Measurements from ENCODE around the gene PCDHGA6.
"Not testable (repeated sequence)": the region's sequence is repeated elsewhere in the genome, so short reads cannot be mapped to it uniquely, and the experiment has no call there.

The PCDHGA6 gene

DNA sequence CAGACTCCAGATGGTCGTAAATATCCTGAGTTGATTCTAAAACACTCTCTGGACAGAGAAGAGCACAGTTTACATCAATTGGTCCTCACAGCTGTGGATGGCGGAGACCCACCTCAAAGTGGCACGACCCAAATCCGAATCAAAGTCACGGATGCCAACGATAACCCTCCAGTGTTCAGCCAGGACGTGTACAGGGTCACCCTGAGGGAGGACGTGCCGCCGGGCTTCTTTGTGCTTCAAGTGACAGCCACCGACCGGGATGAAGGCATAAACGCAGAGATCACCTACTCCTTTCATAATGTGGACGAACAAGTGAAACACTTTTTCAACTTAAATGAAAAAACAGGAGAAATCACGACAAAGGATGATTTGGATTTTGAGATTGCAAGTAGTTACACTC lies 13.0 kb upstream of the PCDHGA6 start:
- no peak for FAIRE-seq

DNA sequence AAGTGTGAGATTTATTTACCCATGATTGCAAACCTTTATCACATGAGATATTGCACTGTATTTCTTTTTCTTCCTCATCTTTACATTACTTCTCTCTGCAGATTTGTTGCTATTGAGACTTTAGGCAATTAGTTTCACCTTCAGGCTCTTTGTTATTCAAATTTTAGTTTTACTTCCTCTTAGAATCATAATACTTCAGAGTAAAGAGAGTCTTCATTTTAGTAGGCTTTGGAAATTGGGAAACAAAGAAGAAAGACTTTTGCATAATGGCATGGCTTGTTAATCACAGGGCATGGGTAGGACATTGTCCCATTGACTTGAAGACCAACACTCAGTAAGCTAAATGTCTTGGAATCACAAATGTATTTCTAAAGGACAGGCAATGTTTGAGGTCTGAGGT lies 11.0 kb upstream of the PCDHGA6 start:
- no peak for FAIRE-seq

DNA sequence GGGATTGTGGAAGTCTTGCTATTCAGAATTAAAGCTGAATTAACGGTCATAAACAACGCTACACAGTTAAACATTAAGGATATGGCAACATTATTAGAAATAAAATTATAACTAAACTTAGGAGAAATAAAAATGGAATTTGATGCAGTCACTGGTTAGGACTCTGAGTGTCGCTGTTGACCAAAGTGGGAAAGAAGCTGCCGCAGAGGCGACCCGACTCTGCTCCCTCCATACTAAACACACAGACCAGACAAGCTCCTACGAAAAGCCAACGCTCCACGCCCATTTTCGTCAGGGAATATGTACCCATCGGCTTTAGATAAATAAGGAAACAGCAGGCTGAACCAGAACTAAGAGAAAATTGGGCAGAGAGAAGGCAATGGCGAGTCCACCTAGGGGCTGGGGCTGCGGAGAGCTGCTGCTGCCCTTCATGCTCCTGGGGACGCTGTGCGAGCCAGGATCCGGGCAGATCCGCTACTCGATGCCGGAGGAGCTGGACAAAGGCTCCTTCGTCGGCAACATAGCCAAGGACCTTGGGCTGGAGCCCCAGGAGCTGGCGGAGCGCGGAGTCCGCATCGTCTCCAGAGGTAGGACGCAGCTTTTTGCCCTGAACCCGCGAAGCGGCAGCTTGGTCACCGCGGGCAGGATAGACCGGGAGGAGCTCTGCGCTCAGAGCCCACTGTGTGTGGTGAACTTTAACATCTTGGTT lies 9.6 kb upstream of the PCDHGA6 start, which contains the start of gene PCDHGA5:
Gene PCDHGA5, plus strand, starts transcription at position 211 of the 709 bp plus-strand sequence. Its CDS starts 169 bp downstream, at position 380.
- FAIRE-seq: no peak

DNA sequence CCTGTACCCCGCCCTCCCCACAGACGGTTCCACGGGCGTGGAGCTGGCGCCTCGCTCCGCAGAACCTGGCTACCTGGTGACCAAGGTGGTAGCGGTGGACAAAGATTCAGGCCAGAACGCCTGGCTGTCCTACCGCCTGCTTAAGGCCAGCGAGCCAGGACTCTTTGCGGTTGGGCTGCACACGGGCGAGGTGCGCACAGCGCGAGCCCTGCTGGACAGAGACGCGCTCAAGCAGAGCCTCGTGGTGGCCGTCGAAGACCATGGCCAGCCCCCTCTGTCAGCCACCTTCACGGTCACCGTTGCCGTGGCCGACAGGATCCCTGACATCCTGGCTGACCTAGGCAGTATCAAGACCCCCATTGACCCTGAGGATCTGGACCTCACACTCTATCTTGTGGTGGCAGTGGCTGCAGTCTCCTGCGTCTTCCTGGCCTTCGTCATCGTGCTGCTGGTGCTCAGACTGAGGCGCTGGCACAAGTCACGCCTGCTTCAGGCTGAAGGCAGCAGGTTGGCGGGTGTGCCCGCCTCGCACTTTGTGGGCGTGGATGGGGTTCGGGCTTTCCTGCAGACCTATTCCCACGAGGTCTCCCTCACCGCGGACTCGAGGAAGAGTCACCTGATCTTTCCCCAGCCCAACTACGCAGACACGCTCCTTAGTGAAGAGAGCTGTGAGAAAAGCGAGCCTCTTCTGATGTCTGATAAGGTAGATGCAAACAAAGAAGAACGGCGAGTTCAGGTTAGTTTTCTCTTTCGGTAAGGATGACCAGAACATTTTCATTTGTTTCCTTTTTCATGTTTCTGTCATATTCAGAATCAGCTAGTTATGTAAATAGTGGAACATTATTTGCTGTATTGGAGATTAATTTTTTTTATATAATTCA lies 7.4 kb upstream of the PCDHGA6 start:
- FAIRE-seq: no peak

GRCh38 chr5:141369994-141370848 lies 3.5 kb upstream of the PCDHGA6 start, which contains the start of gene PCDHGB3:
Gene PCDHGB3 (plus strand): TSS chr5:141370242. CDS start chr5:141370395, 153 bp downstream.
- FAIRE-seq: no peak

GRCh38 chr5:141371572-141372475 lies 1.9 kb upstream of the PCDHGA6 start:
- FAIRE-seq: no peak

DNA sequence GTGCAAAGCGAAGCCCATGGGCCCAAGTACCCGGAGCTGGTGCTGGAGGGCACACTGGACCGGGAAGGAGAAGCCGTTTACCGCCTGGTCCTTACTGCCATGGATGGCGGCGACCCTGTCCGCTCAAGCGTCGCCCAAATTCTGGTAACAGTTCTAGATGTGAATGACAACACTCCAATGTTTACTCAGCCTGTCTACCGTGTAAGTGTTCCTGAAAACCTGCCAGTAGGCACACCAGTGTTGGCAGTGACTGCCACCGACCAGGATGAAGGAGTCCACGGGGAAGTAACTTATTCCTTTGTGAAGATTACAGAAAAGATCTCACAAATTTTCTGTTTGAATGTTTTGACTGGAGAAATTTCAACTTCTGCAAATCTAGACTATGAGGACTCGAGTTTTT lies 936 bp downstream of the PCDHGA6 start:
- no peak for FAIRE-seq

- not testable (repeated sequence) for FAIRE-seq
Observed at GRCh38 chr5:141375444-141376155, 1.9 kb downstream of the PCDHGA6 start.

DNA sequence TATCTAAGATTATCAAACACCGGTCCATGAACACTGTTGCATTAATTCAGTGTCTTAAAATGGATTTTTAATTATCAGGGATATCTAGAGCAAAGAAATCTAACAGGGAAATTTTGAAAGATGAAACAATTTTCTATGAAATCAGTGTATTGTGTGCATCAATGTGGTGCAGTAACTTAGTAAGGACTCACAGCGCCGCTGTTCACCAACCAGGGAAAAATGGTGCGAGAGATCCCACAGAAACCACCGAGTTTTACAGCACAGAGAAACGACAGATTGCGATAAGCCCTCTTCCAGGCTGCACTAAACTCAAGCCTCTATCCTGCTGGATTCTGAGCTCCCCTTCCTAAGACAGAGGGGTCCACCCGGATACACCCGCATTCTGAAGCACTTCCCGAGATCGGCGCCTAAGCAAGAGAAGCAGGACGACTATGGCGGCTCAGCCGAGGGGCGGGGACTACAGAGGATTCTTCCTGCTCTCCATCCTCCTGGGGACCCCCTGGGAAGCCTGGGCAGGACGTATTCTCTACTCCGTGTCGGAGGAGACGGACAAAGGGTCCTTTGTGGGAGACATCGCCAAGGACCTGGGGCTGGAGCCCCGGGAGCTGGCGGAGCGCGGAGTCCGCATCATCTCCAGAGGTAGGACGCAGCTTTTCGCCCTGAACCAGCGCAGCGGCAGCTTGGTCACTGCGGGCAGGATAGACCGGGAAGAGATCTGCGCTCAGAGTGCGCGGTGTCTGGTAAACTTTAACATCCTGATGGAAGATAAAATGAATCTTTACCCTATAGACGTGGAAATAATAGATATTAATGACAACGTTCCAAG lies 9.0 kb downstream of the PCDHGA6 start, which contains the start of gene PCDHGA7:
Gene PCDHGA7, plus strand, starts transcription at position 274 of the 826 bp plus-strand sequence. Its CDS starts 158 bp downstream, at position 432.
- no peak for FAIRE-seq

- FAIRE-seq: no peak
Observed at GRCh38 chr5:141383345-141383744, 9.7 kb downstream of the PCDHGA6 start.

- no peak for FAIRE-seq
Observed at GRCh38 chr5:141384471-141385267, 11.0 kb downstream of the PCDHGA6 start.

DNA sequence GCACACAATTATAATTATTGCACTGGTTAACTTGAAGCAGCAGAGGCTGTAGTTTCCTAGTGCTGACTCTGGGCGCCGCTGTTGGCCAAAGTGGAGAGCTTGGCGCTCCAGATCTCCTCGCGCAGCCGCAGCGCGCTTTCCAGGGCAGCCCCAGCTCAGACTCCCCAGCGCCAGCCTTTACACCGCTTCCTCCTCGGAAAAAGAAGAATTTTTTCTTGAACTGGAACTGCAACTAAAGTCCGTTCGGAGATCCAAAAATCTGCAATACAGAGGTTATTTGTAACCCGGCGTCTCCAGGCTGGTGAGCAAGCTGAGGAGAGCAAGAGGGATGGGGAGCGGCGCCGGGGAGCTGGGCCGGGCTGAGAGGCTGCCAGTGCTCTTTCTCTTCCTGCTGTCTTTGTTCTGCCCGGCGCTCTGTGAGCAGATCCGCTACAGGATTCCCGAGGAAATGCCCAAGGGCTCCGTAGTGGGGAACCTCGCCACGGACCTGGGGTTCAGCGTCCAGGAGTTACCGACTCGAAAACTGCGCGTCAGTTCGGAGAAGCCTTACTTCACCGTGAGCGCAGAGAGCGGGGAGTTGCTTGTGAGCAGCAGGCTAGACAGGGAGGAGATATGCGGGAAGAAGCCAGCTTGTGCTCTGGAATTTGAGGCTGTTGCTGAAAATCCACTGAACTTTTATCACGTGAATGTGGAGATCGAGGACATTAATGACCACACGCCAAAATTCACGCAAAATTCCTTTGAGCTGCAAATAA lies 14.0 kb downstream of the PCDHGA6 start, which contains the start of gene PCDHGB4:
Gene PCDHGB4, plus strand, starts transcription at position 142 of the 755 bp plus-strand sequence. Its CDS starts 187 bp downstream, at position 329.
- FAIRE-seq: not testable (repeated sequence)

GRCh38 chr5:141388661-141389060 lies 15.0 kb downstream of the PCDHGA6 start:
- no peak for FAIRE-seq

- no peak for FAIRE-seq
Observed at GRCh38 chr5:141389153-141390042, 15.7 kb downstream of the PCDHGA6 start.

- FAIRE-seq: no peak
Observed at GRCh38 chr5:141392429-141393198, 18.9 kb downstream of the PCDHGA6 start, which contains the start of gene PCDHGA8. Gene PCDHGA8 (plus strand): TSS chr5:141392633. CDS start chr5:141392814, 181 bp downstream.

DNA sequence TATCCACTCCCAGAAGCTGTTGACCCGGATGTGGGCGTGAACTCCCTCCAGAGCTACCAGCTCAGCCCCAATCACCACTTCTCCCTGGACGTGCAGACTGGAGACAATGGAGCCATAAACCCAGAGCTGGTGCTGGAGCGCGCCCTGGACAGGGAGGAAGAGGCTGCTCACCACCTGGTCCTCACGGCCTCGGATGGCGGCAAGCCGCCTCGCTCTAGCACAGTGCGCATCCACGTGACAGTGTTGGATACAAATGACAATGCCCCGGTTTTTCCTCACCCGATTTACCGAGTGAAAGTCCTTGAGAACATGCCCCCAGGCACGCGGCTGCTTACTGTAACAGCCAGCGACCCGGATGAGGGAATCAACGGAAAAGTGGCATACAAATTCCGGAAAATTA lies 19.6 kb downstream of the PCDHGA6 start:
- FAIRE-seq: no peak
